Natural killer cell (primary cell): ENCODE data around the gene SCGN. TPM values are rescaled to one million over a fixed set of nuclear protein-coding genes. Genes with fewer than 3 reads are reported as not detected.

Experiments used
- ATAC-seq, 3 donors: fragments of 150-1000 bp in 2 of 3; fragments of 200-7000 bp in 1 of 3; cut with Tn5 transposase; 1 replicate in 1 of 3; 2 replicates in 2 of 3; pipeline ENCODE4 v1.10.0; 2021; ENCODE audit warnings: mild to moderate bottlenecking in 2 of 3, moderate library complexity in 2 of 3
- DNase-seq, 2 donors: peaks; one replicate each; pipeline versions ENCODE4 v3.0.0 to v3.0.0-alpha.2; 2013 to 2021; ENCODE audit warnings: mixed read lengths in 1 of 2
- H3K27ac ChIP-seq: one replicate; pipeline ENCODE4 v1.5.1; 2013; ENCODE audit warnings: mild to moderate bottlenecking, low read length
- H3K27me3 ChIP-seq: one replicate; pipeline ENCODE4 v1.6.1; 2013; ENCODE audit warnings: low read length; ENCODE audit not compliant: control insufficient read depth, insufficient read depth
- H3K36me3 ChIP-seq: one replicate; pipeline ENCODE4 v1.6.1; 2013; ENCODE audit warnings: low read length; ENCODE audit not compliant: control insufficient read depth, insufficient read depth
- H3K4me1 ChIP-seq: one replicate; pipeline ENCODE4 v1.6.1; 2013; ENCODE audit warnings: low read length; ENCODE audit not compliant: control insufficient read depth, insufficient read depth
- H3K4me3 ChIP-seq: one replicate; pipeline ENCODE4 v1.5.1; 2013; ENCODE audit warnings: low read length
- H3K9me3 ChIP-seq: one replicate; pipeline ENCODE4 v1.6.1; 2013; ENCODE audit warnings: low read length; ENCODE audit not compliant: control insufficient read depth, insufficient read depth
- H3K27ac Mint-ChIP-seq, 2 donors: one replicate each; pipeline ENCODE4 v1.8.0; 2022; ENCODE audit warnings: mild to moderate bottlenecking in 2 of 2, mixed read lengths in 2 of 2, moderate library complexity in 1 of 2
- H3K27me3 Mint-ChIP-seq, 2 donors: one replicate each; pipeline ENCODE4 v1.8.0; 2022; ENCODE audit warnings: low read depth in 2 of 2, mixed read lengths in 2 of 2
- H3K36me3 Mint-ChIP-seq: one replicate; pipeline ENCODE4 v1.8.0; 2022; ENCODE audit warnings: mixed read lengths
- H3K4me1 Mint-ChIP-seq, 2 donors: one replicate each; pipeline ENCODE4 v1.8.0; 2022; ENCODE audit warnings: mixed read lengths in 2 of 2
- H3K4me3 Mint-ChIP-seq: one replicate; pipeline ENCODE4 v1.8.0; 2022; ENCODE audit warnings: mild to moderate bottlenecking, moderate library complexity, mixed read lengths
- H3K9me3 Mint-ChIP-seq, 2 donors: one replicate each; pipeline ENCODE4 v1.8.0; 2022; ENCODE audit warnings: mixed read lengths in 2 of 2
- WGBS: methylation state at CpG from one replicate; pipeline ENCODE4 v1.1.7; 2013; ENCODE audit warnings: missing lambda C conversion rate; ENCODE audit not compliant: insufficient coverage; 5-methylcytosine and 5-hydroxymethylcytosine counted together
- intact Hi-C: fragments of 100-400 bp; cut with micrococcal nuclease; formaldehyde crosslinking; loops from one replicate; pipeline ENCODE4 v1.14.2; 2022
- total RNA-seq, 4 donors: library from RNA; stranded (reverse); fragments of 120-200 nt in 1 of 4; gene quantifications; one replicate each; pipeline versions ENCODE4 v1.2.3 to v1.2.4, GENCODE V29; 2013 to 2022
- TF ChIP-seq, protein P1 (sequence below): fragments of 200-600 bp; IDR thresholded peaks from one replicate; pipeline ENCODE4 v1.8.0; 2022; ENCODE audit warnings: antibody characterized with exemption

Gene SCGN
- total RNA-seq, 3 donors from 2014 or later (not counting 1 experiment from before 2014, with no cell fraction given) = not detected

DNA sequence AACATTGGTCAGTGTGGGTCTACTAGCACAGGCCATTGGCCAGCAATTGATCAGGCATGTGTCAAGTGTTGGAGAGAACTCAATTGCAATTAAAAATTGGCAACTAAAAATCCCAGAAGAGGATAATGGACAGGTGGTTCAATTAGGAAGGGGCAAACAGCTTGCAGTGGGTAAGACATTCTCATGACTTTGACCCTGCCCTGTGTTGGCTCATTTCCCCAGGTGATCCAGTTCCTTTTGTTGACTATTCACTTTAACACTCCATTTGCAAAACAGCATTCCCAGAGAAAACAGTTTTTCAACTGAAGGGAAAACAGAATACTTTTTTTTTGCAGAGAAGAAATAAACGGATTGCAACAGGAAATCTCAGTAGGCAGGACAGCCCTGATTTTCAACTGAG lies 28.9 kb upstream of the SCGN start:
- no peaks in the 10 kb centered on the region for H3K9me3 Mint-ChIP-seq
- peaks cover 16 to 24% of the 10 kb centered on the region in 2 donors for H3K27me3 Mint-ChIP-seq
- Histone ChIP-seq H3K27ac (no peak overlapping the region), H3K4me3 (no peak overlapping the region), H3K36me3 (no peaks in the 10 kb centered on the region), H3K27me3 (no peaks in the 10 kb centered on the region), H3K9me3 (no peaks in the 10 kb centered on the region), H3K4me1 (no peaks in the 10 kb centered on the region)
- H3K27ac Mint-ChIP-seq = no peak overlapping the region
- WGBS = 93% methylated on average over 1 of the region's 1 CpG
- TF ChIP-seq, protein P1, sequence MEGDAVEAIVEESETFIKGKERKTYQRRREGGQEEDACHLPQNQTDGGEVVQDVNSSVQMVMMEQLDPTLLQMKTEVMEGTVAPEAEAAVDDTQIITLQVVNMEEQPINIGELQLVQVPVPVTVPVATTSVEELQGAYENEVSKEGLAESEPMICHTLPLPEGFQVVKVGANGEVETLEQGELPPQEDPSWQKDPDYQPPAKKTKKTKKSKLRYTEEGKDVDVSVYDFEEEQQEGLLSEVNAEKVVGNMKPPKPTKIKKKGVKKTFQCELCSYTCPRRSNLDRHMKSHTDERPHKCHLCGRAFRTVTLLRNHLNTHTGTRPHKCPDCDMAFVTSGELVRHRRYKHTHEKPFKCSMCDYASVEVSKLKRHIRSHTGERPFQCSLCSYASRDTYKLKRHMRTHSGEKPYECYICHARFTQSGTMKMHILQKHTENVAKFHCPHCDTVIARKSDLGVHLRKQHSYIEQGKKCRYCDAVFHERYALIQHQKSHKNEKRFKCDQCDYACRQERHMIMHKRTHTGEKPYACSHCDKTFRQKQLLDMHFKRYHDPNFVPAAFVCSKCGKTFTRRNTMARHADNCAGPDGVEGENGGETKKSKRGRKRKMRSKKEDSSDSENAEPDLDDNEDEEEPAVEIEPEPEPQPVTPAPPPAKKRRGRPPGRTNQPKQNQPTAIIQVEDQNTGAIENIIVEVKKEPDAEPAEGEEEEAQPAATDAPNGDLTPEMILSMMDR = no peak
- no peak overlapping the region for H3K4me3 Mint-ChIP-seq
- DNase-seq = no peak
- no peaks in the 10 kb centered on the region for H3K4me1 Mint-ChIP-seq
- no peak for ATAC-seq
- intact Hi-C loops = no loop called here
- no peaks in the 10 kb centered on the region for H3K36me3 Mint-ChIP-seq

DNA sequence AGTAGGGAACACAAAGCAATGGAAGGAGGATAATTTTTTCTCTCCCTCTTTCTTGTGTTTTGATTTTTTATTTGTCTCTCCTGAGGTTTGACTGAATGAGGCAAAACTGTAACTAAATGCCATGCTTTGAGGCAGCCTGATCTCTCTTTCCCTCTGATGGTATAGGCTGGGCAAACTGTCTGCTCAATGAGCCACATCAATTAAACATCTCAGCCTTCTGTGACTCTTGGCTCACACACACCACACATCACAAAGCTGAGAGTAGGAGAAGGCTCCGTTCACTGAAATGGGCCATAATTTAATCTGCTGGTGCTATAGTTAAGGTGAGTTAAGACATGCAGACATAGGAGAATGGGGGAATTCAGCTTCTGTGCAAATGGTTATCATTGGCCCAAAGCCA lies 28.1 kb upstream of the SCGN start:
- H3K27ac Mint-ChIP-seq = no peak overlapping the region
- no peaks in the 10 kb centered on the region for H3K27me3 ChIP-seq
- intact Hi-C loops = no loop called here
- H3K4me1 ChIP-seq = no peaks in the 10 kb centered on the region
- no peak overlapping the region for H3K27ac ChIP-seq
- no peaks in the 10 kb centered on the region for H3K9me3 ChIP-seq
- H3K9me3 Mint-ChIP-seq = no peaks in the 10 kb centered on the region
- no peak for ATAC-seq
- no peak for DNase-seq
- H3K4me3 ChIP-seq = no peak overlapping the region
- H3K4me3 Mint-ChIP-seq = no peak overlapping the region
- H3K36me3 ChIP-seq = no peaks in the 10 kb centered on the region
- no peaks in the 10 kb centered on the region for H3K36me3 Mint-ChIP-seq
- 63% methylated on average over 1 of the region's 1 CpG for WGBS
- TF ChIP-seq, protein P1 = no peak
- peaks cover 16 to 19% of the 10 kb centered on the region in 2 donors for H3K27me3 Mint-ChIP-seq
- no peaks in the 10 kb centered on the region for H3K4me1 Mint-ChIP-seq

DNA sequence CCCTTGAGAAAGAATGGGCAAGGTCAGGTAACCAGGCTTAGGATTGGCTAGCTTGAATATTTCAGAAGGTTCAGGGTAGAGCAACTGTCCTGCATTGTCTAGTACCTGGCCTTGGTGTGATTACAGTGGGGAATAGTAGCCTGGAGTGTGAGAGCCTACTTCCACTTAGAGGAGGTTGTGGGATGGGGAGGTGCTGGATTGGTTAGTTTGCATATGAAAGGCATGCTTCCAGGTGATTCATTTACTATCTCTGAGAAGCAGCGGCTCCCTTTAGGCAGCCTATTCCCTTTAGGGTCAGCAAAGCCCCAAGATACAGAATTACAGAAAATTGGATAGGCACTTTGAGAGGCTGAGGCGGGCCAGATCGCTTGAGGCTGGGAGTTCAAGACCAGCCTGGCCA lies 25.0 kb upstream of the SCGN start:
- intact Hi-C loops = no loop called here
- H3K27ac Mint-ChIP-seq = no peak overlapping the region
- ATAC-seq = no peak

More for the DNA sequence above, 25.0 kb upstream of the SCGN start:
- H3K9me3 Mint-ChIP-seq = no peaks in the 10 kb centered on the region
- Histone ChIP-seq H3K4me1 (no peaks in the 10 kb centered on the region), H3K27ac (no peak overlapping the region), H3K4me3 (no peak overlapping the region), H3K36me3 (no peaks in the 10 kb centered on the region), H3K27me3 (no peaks in the 10 kb centered on the region), H3K9me3 (no peaks in the 10 kb centered on the region)
- H3K36me3 Mint-ChIP-seq = no peaks in the 10 kb centered on the region
- peaks cover 15 to 40% of the 10 kb centered on the region in 2 donors for H3K27me3 Mint-ChIP-seq
- no peak for DNase-seq
- TF ChIP-seq, protein P1 = no peak
- H3K4me3 Mint-ChIP-seq = no peak overlapping the region
- WGBS = 88% methylated on average over 3 of the region's 3 CpGs
- H3K4me1 Mint-ChIP-seq = no peaks in the 10 kb centered on the region
